Measurements from ENCODE around the gene PPP1R27. TPM values are rescaled to one million over a fixed set of nuclear protein-coding genes. Genes with fewer than 3 reads are reported as not detected.
A peak's percentile ranks its signal among the peaks of the same experiment; 100 is the strongest.

The PPP1R27 gene, protein sequence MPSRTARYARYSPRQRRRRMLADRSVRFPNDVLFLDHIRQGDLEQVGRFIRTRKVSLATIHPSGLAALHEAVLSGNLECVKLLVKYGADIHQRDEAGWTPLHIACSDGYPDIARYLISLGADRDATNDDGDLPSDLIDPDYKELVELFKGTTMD
- total RNA-seq, result not detected

DNA sequence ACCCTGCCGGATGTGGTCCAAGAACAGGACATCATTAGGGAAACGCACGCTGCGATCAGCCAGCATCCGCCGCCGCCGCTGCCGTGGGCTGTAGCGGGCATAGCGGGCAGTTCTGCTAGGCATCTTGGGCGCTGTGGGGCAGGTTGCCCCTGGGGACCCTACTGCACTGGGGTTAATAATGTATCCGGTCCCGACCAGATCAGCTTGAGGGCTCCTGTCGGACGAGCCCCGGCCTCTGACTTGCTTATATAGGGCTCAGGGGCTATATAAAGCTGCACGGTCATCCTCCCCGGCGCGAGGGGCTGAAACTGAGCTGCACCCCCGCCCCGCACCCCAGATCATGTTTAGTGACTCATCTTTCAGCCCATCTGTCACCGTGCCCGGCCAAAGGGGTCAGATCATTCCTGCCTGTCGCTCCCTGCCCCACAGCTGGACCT lies at the start of gene PPP1R27:
PPP1R27 (minus strand) TSS at position 220 of the 437 bp plus-strand sequence; CDS start at position 123, 97 bp downstream.
- Histone ChIP-seq H3K4me3 (peak within 1 kb of the TSS; percentile 92), H3K4me1 (ENCODE audit: control insufficient read depth in 1 of 2, low read depth in 2 of 2) (peaks cover 15 to 28% of the 10 kb centered on the region in 2 donors), H3K36me3 (no peaks in the 10 kb centered on the region), H3K9me3 (no peaks in the 10 kb centered on the region), H3K27me3 (replicated peaks; ENCODE audit: insufficient read depth) (no peaks in the 10 kb centered on the region), H3K27ac (peak within 1 kb of the TSS in 1 of 2 donors; percentile 86)
- TF ChIP-seq, protein P1, sequence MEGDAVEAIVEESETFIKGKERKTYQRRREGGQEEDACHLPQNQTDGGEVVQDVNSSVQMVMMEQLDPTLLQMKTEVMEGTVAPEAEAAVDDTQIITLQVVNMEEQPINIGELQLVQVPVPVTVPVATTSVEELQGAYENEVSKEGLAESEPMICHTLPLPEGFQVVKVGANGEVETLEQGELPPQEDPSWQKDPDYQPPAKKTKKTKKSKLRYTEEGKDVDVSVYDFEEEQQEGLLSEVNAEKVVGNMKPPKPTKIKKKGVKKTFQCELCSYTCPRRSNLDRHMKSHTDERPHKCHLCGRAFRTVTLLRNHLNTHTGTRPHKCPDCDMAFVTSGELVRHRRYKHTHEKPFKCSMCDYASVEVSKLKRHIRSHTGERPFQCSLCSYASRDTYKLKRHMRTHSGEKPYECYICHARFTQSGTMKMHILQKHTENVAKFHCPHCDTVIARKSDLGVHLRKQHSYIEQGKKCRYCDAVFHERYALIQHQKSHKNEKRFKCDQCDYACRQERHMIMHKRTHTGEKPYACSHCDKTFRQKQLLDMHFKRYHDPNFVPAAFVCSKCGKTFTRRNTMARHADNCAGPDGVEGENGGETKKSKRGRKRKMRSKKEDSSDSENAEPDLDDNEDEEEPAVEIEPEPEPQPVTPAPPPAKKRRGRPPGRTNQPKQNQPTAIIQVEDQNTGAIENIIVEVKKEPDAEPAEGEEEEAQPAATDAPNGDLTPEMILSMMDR (IDR thresholded peaks at IDR 0.05), result no peak
- DNase-seq (ENCODE audit: low spot score) (no peak), ATAC-seq (ENCODE audit: insufficient number of reproducible peaks, low FRiP score, low read depth) (no peak)

DNA sequence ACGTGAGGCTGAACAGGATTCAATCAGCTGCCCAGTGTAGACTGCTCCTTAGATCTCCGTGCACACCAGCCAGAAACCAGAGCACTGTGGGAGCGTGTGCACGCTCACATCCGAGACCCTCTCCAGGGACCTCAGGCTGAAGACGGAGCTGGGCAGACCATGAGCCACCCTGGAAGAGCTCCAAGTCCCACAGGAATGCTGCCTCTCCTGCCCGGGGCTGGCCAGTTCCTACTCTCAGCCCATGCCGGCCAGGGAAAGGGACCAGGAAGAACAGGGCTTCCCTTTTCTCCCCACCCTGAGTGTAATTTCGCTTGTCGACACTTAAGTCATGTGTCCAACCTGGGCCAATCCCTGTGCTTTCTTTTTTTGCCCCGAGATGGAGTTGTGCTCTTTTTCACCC lies 49.7 kb upstream of the PPP1R27 start:
- TF ChIP-seq, protein P1 (IDR thresholded peaks at IDR 0.05), result no peak
- ATAC-seq (ENCODE audit: insufficient number of reproducible peaks, low FRiP score, low read depth), result no peak
- Histone ChIP-seq H3K27me3 (replicated peaks; ENCODE audit: insufficient read depth) (no peaks in the 10 kb centered on the region), H3K36me3 (peaks cover 36% of the 10 kb centered on the region), H3K4me3 (peak overlapping the region; percentile 27), H3K4me1 (ENCODE audit: control insufficient read depth in 1 of 2, low read depth in 2 of 2) (peaks cover 0 to 15% of the 10 kb centered on the region in 2 donors), H3K9me3 (no peaks in the 10 kb centered on the region), H3K27ac (peak overlapping the region; percentile 52)
- no peak for DNase-seq (ENCODE audit: low spot score)

DNA sequence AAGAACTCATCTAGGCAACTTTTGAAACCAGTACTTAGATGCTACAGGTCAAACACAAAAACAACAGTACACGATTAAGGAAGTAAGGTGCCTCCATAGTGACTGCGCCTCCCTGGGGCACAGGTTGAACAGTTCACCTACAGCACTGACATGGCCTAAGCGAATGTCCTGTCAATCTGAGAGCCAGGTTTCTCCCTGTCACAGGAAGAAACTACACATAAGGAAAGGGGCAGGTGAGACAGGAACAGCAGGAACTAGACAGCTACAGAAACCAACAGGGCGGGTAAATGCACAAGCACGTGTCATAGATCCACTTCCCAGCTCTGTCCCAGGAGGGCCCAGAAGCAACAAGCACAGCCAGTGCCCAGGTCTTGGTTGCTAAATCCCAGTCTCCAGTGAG lies 44.3 kb upstream of the PPP1R27 start:
- DNase-seq (ENCODE audit: low spot score), result no peak
- ATAC-seq (ENCODE audit: insufficient number of reproducible peaks, low FRiP score, low read depth), result no peak
- TF ChIP-seq, protein P1 (IDR thresholded peaks at IDR 0.05), result no peak
- H3K9me3 ChIP-seq, result no peaks in the 10 kb centered on the region
- H3K4me3 ChIP-seq, result no peak overlapping the region
- no peaks in the 10 kb centered on the region for H3K27me3 ChIP-seq (replicated peaks; ENCODE audit: insufficient read depth)
- H3K27ac ChIP-seq, result no peak overlapping the region
- H3K4me1 ChIP-seq (ENCODE audit: control insufficient read depth in 1 of 2, low read depth in 2 of 2), result no peaks in the 10 kb centered on the region
- H3K36me3 ChIP-seq, result peaks cover 7% of the 10 kb centered on the region

DNA sequence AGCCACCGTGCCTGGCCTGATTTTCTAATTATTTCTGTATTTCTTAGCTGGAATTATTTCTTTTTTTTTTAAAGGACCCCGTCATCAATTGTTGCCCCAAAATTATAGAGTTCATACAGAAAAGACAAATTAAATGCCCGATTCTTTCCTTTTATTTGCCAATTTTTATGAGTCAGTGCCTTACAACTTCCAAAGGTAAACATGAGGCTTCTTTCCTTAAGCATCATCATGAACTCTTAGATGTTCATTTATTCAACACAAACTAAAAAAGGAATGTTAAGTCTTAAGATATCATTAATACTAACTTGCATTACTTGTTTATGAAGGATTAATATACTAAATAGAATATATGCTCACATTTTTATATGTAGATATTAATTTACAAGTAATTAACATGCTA lies 43.4 kb upstream of the PPP1R27 start:
- Histone ChIP-seq H3K36me3 (peaks cover 7% of the 10 kb centered on the region), H3K27me3 (replicated peaks; ENCODE audit: insufficient read depth) (no peaks in the 10 kb centered on the region), H3K9me3 (no peaks in the 10 kb centered on the region), H3K4me1 (ENCODE audit: control insufficient read depth in 1 of 2, low read depth in 2 of 2) (no peaks in the 10 kb centered on the region), H3K27ac (no peak overlapping the region), H3K4me3 (no peak overlapping the region)
- TF ChIP-seq, protein P1 (IDR thresholded peaks at IDR 0.05), result no peak
- DNase-seq (ENCODE audit: low spot score) (no peak), ATAC-seq (ENCODE audit: insufficient number of reproducible peaks, low FRiP score, low read depth) (no peak)

DNA sequence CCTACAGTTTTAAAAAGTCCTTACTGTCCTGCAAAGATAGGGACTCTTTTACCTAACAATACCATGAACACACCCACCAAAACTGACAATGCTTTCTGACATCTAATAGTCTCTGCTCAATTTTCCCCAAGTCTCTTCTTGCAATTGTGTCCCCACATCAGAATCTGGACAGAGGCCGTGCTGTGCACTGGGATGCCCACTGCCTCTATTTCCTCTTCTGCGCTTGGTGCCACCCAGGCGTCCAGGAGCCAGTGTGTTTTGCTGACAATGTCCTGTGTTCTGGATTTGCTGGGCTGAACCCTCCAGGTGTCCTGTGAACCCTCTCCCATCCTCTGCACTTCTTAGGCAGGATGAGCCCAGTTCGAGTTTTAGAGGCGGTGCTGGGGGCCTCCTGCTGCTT lies 42.7 kb upstream of the PPP1R27 start:
- TF ChIP-seq, protein P1 (IDR thresholded peaks at IDR 0.05), result no peak
- H3K36me3 ChIP-seq, result peaks cover 7% of the 10 kb centered on the region
- H3K4me3 ChIP-seq, result no peak overlapping the region

More for the DNA sequence above, 42.7 kb upstream of the PPP1R27 start:
- no peaks in the 10 kb centered on the region for H3K27me3 ChIP-seq (replicated peaks; ENCODE audit: insufficient read depth)
- no peak for ATAC-seq (ENCODE audit: insufficient number of reproducible peaks, low FRiP score, low read depth)
- no peak for DNase-seq (ENCODE audit: low spot score)
- H3K27ac ChIP-seq, result no peak overlapping the region
- H3K9me3 ChIP-seq, result no peaks in the 10 kb centered on the region
- peaks cover under 1 to 5% of the 10 kb centered on the region in 2 donors for H3K4me1 ChIP-seq (ENCODE audit: control insufficient read depth in 1 of 2, low read depth in 2 of 2)

All from thoracic aorta (tissue), 2 donors.